ENCODE measurements around the gene USP40. TPM values are rescaled to one million over a fixed set of nuclear protein-coding genes. Genes with fewer than 3 reads are reported as not detected.

Gene USP40
- total and polyA plus RNA-seq, 2 experiments from 2014 or later = 14.0 to 21.7 TPM

DNA sequence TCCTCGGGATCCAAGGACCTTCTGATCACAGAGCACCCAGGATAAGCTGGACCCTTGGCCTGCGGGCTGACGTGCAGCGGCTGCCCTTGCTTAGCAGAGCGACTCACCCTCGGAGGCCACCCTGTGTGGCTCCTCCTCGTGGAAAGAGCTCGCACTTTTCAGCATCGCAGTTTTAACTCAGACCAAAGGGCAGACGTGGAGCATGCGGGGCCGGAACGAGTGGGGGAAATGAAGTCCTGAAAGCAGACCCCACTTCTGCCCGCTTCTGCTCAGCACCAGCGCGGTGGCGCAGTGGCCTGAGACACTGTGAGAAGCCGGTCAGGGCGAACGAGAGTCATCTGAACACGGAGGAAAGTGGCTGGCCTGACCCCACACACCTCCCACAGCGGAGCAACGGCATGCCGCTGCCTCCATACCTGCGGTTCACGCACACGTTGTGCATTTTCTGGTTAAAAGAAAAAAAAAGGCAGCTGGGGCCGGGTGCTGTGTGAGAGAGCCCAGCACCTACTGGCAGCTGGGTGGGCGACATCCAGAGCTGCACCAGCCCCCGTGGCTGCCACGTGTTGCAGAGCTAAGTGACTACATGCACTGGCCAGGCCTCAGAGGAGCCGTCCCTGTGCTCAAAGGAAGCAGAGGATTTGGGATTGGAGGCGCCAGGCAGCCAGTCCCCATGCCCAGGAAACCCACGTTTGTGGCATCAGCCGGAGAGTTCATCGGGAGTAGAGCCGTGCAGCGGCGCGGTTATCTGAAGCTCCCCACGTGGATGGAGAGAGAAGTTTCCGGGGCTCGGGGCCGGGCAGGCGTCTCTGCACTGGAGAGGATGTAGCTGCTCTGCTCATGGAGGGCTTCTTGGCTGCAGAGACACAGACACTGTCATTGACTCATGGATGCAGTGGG is 89.7 kb downstream of the USP40 start:
- TF ChIP-seq, protein P1, sequence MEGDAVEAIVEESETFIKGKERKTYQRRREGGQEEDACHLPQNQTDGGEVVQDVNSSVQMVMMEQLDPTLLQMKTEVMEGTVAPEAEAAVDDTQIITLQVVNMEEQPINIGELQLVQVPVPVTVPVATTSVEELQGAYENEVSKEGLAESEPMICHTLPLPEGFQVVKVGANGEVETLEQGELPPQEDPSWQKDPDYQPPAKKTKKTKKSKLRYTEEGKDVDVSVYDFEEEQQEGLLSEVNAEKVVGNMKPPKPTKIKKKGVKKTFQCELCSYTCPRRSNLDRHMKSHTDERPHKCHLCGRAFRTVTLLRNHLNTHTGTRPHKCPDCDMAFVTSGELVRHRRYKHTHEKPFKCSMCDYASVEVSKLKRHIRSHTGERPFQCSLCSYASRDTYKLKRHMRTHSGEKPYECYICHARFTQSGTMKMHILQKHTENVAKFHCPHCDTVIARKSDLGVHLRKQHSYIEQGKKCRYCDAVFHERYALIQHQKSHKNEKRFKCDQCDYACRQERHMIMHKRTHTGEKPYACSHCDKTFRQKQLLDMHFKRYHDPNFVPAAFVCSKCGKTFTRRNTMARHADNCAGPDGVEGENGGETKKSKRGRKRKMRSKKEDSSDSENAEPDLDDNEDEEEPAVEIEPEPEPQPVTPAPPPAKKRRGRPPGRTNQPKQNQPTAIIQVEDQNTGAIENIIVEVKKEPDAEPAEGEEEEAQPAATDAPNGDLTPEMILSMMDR (IDR thresholded peaks at IDR 0.05; ENCODE audit: low read depth, low read length) = no peak
- Histone ChIP-seq H3K27ac (no peak overlapping the region), H3K4me1 (ENCODE audit: low read depth) (no peaks in the 10 kb centered on the region), H3K36me3 (no peaks in the 10 kb centered on the region), H3K9me3 (ENCODE audit: low read depth) (no peaks in the 10 kb centered on the region), H3K4me3 (no peak overlapping the region), H3K27me3 (no peaks in the 10 kb centered on the region)
- DNase-seq (ENCODE audit: low read depth in 1 of 2, low spot score in 1 of 2) = no peak

DNA sequence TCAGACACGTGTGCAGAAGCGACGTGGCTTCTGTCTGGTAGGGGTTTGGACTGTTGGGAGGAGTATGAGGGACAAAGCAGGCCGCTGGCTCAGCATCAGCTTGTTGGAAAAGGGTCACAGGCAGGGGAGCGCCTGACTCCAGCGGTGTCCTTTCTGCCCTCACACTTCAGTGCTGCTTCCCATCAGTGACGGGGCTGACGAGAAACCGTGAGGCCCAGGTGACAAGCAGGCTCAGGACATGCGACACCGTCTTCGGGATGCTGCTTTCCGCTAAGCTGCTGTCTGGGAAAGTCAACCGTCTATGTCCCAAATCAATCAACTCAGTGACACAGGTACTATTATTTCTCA is 90.5 kb downstream of the USP40 start:
- H3K36me3 ChIP-seq = no peaks in the 10 kb centered on the region
- no peak for DNase-seq (ENCODE audit: low read depth in 1 of 2, low spot score in 1 of 2)
- no peaks in the 10 kb centered on the region for H3K27me3 ChIP-seq
- no peak overlapping the region for H3K4me3 ChIP-seq
- no peak overlapping the region for H3K27ac ChIP-seq
- H3K4me1 ChIP-seq (ENCODE audit: low read depth) = no peaks in the 10 kb centered on the region
- TF ChIP-seq, protein P1 (IDR thresholded peaks at IDR 0.05; ENCODE audit: low read depth, low read length) = no peak
- no peaks in the 10 kb centered on the region for H3K9me3 ChIP-seq (ENCODE audit: low read depth)

DNA sequence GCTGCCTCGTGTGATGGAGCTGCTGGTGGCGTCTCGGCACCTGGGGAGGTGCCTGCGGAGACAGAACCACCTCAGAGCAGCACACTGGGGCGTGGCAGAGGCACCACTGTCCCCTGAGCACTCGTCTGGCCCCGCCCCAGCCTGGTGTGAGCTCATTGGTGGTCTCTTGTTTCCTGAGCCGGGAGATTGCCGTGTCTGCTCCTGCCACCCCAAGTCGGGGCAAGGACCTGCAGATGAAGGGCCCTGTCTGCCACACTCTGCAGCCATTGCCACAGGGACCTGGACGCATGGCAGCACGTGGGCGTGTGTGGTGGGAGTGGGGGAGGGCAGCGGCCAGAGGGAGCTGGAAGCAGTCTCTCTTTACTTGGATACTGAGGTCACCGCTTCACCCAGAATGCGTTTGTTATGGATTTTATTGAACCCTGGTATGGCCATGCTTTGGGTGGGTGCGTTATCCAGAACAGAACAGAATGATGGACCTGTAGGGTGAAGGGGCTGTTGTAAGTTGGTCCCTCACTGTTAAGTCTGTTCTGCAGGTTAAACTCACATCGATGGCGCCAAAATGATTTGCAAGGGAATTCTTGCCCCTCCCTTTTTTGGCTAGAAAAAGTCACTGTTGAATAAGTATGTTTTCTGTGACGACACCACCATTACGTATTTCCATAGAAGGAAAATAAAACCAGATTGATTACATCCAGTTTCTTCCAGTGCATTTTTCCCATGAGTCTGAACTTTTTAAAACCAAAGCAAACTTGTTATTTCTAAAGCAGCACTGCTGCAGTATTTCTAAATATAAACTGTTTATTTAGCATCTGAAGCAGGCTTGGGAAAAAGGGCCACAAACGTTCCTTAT is 92.0 kb downstream of the USP40 start:
- no peak overlapping the region for H3K4me3 ChIP-seq
- no peaks in the 10 kb centered on the region for H3K9me3 ChIP-seq (ENCODE audit: low read depth)
- DNase-seq (ENCODE audit: low read depth in 1 of 2, low spot score in 1 of 2) = no peak
- H3K27me3 ChIP-seq = no peaks in the 10 kb centered on the region
- H3K4me1 ChIP-seq (ENCODE audit: low read depth) = no peaks in the 10 kb centered on the region
- TF ChIP-seq, protein P1 (IDR thresholded peaks at IDR 0.05; ENCODE audit: low read depth, low read length) = no peak
- no peaks in the 10 kb centered on the region for H3K36me3 ChIP-seq
- no peak overlapping the region for H3K27ac ChIP-seq

DNA sequence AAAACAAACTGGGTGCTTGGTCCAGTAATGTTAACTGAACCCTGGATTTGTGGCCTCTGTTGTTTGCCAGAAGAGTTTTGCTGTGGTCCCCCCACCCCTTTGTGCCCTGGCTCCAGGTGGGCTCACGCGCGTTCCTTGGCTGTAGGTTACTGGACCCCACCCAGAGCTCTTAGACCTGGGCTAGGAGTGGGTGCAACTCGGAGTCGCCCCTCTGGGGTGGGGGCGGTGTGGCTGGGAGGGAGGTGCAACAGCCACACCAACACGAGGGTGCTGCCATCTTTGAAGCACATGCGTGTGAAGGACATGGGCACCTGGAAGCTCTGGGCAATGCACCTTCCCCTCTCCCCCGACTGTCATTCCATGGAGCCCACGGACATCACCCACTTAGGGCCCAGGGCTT is 92.7 kb downstream of the USP40 start:
- no peak for DNase-seq (ENCODE audit: low read depth in 1 of 2, low spot score in 1 of 2)
- Histone ChIP-seq H3K27me3 (no peaks in the 10 kb centered on the region), H3K36me3 (no peaks in the 10 kb centered on the region), H3K27ac (no peak overlapping the region), H3K9me3 (ENCODE audit: low read depth) (no peaks in the 10 kb centered on the region), H3K4me1 (ENCODE audit: low read depth) (no peaks in the 10 kb centered on the region), H3K4me3 (no peak overlapping the region)
- TF ChIP-seq, protein P1 (IDR thresholded peaks at IDR 0.05; ENCODE audit: low read depth, low read length) = no peak

DNA sequence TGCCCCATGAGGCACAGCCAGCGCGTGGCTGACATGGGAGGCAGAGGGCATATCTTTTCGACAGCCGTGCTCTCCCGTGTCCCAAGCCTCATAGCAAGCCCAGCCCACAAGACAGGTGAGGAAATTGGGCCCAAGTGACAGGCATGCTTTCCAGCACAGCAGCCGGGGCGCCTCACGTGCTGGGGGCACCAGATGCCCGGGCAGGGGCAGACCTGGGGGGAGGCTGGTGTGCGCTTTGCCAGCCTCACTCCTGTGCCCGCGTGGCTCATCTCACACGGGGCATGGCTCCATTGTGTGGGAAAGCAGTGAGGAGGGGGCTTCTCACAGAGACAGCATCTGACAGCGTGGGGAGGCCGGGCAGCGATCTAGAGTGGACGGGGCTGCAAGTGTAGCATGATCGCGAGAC is 93.2 kb downstream of the USP40 start:
- TF ChIP-seq, protein P1 (IDR thresholded peaks at IDR 0.05; ENCODE audit: low read depth, low read length) = no peak
- no peak overlapping the region for H3K4me3 ChIP-seq
- DNase-seq (ENCODE audit: low read depth in 1 of 2, low spot score in 1 of 2) = no peak
- H3K36me3 ChIP-seq = peaks cover 2% of the 10 kb centered on the region
- H3K27me3 ChIP-seq = no peaks in the 10 kb centered on the region
- no peaks in the 10 kb centered on the region for H3K4me1 ChIP-seq (ENCODE audit: low read depth)
- H3K9me3 ChIP-seq (ENCODE audit: low read depth) = no peaks in the 10 kb centered on the region
- no peak overlapping the region for H3K27ac ChIP-seq

Data from cardiac muscle cell (in vitro differentiated cells and primary cell).